Measurements from ENCODE around the gene BTBD17. TPM values are rescaled to one million over a fixed set of nuclear protein-coding genes. Genes with fewer than 3 reads are reported as not detected.

The BTBD17 gene
- polyA plus RNA-seq, 1 experiment = not detected

DNA sequence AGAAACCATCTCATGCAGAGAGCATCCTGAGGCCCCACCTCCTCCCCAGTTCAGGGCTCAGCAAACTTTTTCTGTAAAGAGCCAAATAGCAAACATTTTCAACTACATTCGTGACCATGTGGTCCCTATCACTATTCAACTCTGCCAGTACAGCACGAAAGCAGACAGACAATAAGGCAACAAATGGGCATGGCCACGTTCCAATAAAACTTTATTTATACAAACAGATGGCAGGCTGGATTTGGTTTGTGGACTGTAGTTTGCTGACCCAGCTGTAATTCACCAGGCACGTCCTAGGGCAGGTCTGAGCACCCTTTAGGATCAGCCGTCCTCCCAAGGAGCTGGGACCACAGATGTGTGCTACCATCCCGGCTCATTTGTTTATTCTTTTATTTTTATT lies 43.1 kb upstream of the BTBD17 start:
- CTCF ChIA-PET = no interaction called here
- POLR2A ChIA-PET = no interaction called here
- Histone ChIP-seq H3K9me3 (ENCODE audit: control insufficient read depth, insufficient read depth, low read length) (peaks cover 4% of the 10 kb centered on the region; the same call in 1 of the 2 replicates), H3K27ac (ENCODE audit: low read depth, low read length) (no peak overlapping the region), H3K4me3 (ENCODE audit: low read depth, low read length) (no peak overlapping the region), H3K27me3 (ENCODE audit: control insufficient read depth, insufficient read depth, low read length) (no peaks in the 10 kb centered on the region)
- TF ChIP-seq, protein P1, sequence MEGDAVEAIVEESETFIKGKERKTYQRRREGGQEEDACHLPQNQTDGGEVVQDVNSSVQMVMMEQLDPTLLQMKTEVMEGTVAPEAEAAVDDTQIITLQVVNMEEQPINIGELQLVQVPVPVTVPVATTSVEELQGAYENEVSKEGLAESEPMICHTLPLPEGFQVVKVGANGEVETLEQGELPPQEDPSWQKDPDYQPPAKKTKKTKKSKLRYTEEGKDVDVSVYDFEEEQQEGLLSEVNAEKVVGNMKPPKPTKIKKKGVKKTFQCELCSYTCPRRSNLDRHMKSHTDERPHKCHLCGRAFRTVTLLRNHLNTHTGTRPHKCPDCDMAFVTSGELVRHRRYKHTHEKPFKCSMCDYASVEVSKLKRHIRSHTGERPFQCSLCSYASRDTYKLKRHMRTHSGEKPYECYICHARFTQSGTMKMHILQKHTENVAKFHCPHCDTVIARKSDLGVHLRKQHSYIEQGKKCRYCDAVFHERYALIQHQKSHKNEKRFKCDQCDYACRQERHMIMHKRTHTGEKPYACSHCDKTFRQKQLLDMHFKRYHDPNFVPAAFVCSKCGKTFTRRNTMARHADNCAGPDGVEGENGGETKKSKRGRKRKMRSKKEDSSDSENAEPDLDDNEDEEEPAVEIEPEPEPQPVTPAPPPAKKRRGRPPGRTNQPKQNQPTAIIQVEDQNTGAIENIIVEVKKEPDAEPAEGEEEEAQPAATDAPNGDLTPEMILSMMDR (IDR thresholded peaks at IDR 0.05; ENCODE audit: low read depth, low read length) = no peak
- no peak for DNase-seq (ENCODE audit: low read depth, low spot score)

DNA sequence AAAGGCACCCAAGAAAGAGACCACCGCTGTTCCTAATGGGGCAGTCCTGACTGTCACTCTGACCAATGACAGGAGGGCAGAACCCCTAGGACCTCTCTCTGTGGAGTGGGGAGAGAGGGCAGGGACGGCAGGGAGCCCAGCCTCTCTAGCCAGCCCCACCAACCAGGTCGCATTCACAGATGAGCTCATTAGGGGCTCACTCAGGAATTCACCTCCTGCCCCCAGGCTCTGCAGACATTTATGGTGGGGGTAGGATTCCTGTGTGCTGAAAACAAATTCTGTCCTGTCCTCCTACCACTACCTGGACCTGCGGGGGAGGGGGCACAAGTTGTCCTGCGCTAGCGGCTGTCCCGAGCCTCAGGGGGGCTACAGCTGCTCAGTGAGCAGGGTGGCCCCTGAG lies 42.5 kb upstream of the BTBD17 start:
- Histone ChIP-seq H3K4me3 (ENCODE audit: low read depth, low read length) (no peak overlapping the region), H3K27ac (ENCODE audit: low read depth, low read length) (no peak overlapping the region), H3K27me3 (ENCODE audit: control insufficient read depth, insufficient read depth, low read length) (no peaks in the 10 kb centered on the region), H3K9me3 (ENCODE audit: control insufficient read depth, insufficient read depth, low read length) (peaks cover 4% of the 10 kb centered on the region; the same call in 1 of the 2 replicates)
- ChIA-PET POLR2A (no interaction called here), CTCF (interaction anchor here (0.7 kb wide), 1 partner anchor 19 kb away, joined by 3 read pairs; no protein-coding TSS in a partner anchor)
- TF ChIP-seq, protein P1 (IDR thresholded peaks at IDR 0.05; ENCODE audit: low read depth, low read length) = no peak
- DNase-seq (ENCODE audit: low read depth, low spot score) = no peak

DNA sequence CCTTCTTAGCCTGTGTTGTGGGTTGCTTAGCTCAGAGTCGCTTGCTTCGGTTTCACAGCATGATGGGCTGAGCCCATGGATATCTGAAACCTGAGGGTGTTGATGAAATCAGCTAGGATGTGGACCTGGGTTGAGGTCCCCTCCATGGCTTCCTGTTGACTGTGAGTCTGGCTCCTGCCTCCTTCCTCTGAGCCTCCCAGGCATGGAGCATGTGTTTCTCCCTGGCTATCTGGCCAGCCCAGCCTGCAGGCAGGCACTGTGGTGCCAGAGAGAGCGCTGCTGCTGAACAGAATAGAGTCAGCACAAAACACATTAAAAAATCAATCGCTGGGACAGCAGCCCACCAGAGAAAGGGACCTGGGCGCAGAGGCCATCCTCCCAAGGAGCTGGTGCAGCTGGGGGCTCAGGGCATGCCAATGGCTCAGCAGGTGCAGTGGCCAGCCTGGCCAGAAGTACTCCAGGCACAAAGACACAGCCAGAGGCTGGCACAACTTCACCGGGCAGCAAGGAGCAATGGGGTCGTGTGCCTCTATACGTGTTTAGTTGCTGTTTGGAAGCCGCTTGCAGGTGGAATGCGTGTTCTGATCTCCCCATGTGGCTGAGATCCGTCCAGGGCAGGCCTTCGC lies 42.0 kb upstream of the BTBD17 start:
- ChIA-PET CTCF (interaction anchor here (0.6 to 0.7 kb wide), 2 partner anchors 18 to 34 kb away, joined by 3 to 4 read pairs; no protein-coding TSS in a partner anchor), POLR2A (no interaction called here)
- H3K9me3 ChIP-seq (ENCODE audit: control insufficient read depth, insufficient read depth, low read length) = peaks cover 4% of the 10 kb centered on the region; the same call in 1 of the 2 replicates
- H3K4me3 ChIP-seq (ENCODE audit: low read depth, low read length) = no peak overlapping the region
- TF ChIP-seq, protein P1 (IDR thresholded peaks at IDR 0.05; ENCODE audit: low read depth, low read length) = no peak
- DNase-seq (ENCODE audit: low read depth, low spot score) = no peak
- H3K27ac ChIP-seq (ENCODE audit: low read depth, low read length) = no peak overlapping the region
- no peaks in the 10 kb centered on the region for H3K27me3 ChIP-seq (ENCODE audit: control insufficient read depth, insufficient read depth, low read length)

DNA sequence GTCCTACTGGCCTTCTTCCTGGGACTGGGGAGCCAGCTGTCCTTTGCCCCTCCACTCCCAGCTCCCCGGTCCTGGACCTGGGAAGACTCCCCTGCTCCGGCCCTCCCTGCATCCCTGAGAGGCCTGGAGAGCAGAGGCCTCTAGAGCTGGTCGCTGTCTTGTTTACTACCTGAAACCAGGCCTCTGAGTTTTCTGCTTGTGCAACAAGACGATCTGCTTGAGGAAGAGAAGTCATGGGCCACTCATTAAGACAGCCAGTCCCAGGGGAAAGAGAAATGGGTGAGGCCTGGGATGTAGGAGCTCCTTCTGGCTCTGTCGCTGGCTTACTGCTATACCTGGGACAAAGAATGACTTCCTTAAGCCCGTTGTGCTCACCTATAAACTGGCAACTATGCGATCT lies 40.4 kb upstream of the BTBD17 start:
- H3K27ac ChIP-seq (ENCODE audit: low read depth, low read length) = no peak overlapping the region
- POLR2A ChIA-PET = no interaction called here
- no peak for DNase-seq (ENCODE audit: low read depth, low spot score)
- H3K9me3 ChIP-seq (ENCODE audit: control insufficient read depth, insufficient read depth, low read length) = peaks cover 4% of the 10 kb centered on the region; the same call in 1 of the 2 replicates
- H3K27me3 ChIP-seq (ENCODE audit: control insufficient read depth, insufficient read depth, low read length) = no peaks in the 10 kb centered on the region
- TF ChIP-seq, protein P1 (IDR thresholded peaks at IDR 0.05; ENCODE audit: low read depth, low read length) = no peak
- H3K4me3 ChIP-seq (ENCODE audit: low read depth, low read length) = no peak overlapping the region
- CTCF ChIA-PET = interaction anchor here (1.1 kb wide), 1 partner anchor 56 kb away, joined by 3 read pairs; no protein-coding TSS in a partner anchor

DNA sequence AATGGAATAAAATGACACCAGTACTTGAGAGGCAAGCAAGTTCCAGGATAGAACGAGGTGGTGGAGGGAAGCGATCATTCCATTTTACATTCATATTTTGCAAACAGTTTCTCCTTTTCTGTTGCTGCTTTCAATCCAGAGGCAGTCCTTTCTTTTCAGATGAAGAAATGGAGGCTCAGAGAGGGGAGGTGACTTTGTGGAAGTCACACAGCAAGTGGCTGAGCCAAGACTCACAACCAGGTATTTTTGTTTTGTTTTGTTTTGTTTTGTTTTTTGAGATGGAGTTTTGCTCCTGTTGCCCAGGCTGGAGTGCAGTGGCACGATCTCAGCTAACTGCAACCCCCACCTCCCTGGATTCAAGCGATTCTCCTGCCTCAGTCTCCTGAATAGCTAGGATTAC lies 34.9 kb upstream of the BTBD17 start:
- H3K9me3 ChIP-seq (ENCODE audit: control insufficient read depth, insufficient read depth, low read length) = no peaks in the 10 kb centered on the region; the same call in 1 of the 2 replicates
- TF ChIP-seq, protein P1 (IDR thresholded peaks at IDR 0.05; ENCODE audit: low read depth, low read length) = no peak
- no peak overlapping the region for H3K27ac ChIP-seq (ENCODE audit: low read depth, low read length)
- ChIA-PET POLR2A (no interaction called here), CTCF (interaction anchor here (1.0 kb wide), 1 partner anchor 61 kb away, joined by 4 read pairs; no protein-coding TSS in a partner anchor)
- no peak overlapping the region for H3K4me3 ChIP-seq (ENCODE audit: low read depth, low read length)
- no peaks in the 10 kb centered on the region for H3K27me3 ChIP-seq (ENCODE audit: control insufficient read depth, insufficient read depth, low read length)
- no peak for DNase-seq (ENCODE audit: low read depth, low spot score)

All from AG04450 (cell line).